Skin epidermis (tissue), 12 donors: ENCODE measurements around the gene MYOCD.

ENCODE experiments used
- H3K27ac ChIP-seq, 21 experiments: fragments of 200-600 bp; sonication (generic) in 11 of 21; one replicate each; pipeline ENCODE4 v1.5.0; 2020; ENCODE audit warnings: mild to moderate bottlenecking in 3 of 21, inconsistent platforms in 2 of 21, moderate library complexity in 2 of 21
- H3K4me3 ChIP-seq, 7 experiments: fragments of 200-600 bp; sonication (generic) in 2 of 7; one replicate each; pipeline ENCODE4 v1.5.0; 2020; ENCODE audit warnings: inconsistent platforms in 2 of 7, mild to moderate bottlenecking in 2 of 7, moderate library complexity in 1 of 7

The MYOCD gene

DNA sequence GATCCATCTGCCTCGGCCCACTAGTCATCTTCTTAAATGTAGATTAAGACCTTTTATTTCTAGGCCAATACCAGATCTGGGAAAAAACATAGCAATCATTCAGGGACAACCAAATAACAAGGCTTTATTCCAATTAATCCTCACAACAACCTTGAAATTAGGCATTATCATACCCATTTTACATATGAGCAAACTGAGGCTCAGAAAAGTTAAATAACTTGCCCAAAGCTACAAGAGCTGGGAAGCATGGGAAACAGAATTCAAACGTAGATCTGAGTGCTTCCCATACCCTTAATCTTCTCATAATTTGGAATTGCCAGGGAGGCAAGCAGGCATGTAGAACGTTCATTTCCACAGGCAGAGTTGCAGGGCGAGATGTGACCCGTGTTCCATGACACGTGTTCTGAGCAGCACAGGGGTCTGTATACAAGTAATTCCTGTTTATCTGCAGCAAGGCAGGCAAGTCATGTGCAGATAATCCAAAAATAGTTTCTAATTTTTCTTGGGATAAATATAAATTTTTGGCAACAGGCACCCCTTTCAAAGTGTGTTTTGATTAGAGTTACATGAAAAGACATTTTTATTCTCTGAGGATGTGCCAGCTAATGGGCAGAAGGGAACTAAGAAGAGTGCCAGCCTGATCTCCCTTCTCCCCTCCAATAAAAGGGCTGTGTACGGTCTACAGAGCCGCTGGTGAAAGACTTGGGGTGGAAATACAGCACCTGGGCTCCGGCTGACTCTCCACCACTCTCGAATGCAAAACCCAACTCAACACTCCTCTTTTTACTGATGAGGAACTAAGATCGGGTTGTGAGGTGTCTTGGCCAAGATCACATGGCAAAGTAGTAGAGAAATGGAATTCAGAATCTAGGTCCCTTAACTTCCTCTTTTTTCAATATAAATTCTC is 27.7 kb upstream of the MYOCD start:
- no peak overlapping the region for H3K27ac ChIP-seq
- H3K4me3 ChIP-seq, result no peak overlapping the region

- no peak overlapping the region for H3K4me3 ChIP-seq
These were observed 25.3 kb upstream of the MYOCD start for GRCh38 chr17:12640364-12640763.

GRCh38 chr17:12641084-12641483 is 24.6 kb upstream of the MYOCD start:
- no peak overlapping the region for H3K4me3 ChIP-seq
- no peak overlapping the region for H3K27ac ChIP-seq

More at GRCh38 chr17:12640364-12640763, 25.3 kb upstream of the MYOCD start:
- H3K27ac ChIP-seq, result no peak overlapping the region

DNA sequence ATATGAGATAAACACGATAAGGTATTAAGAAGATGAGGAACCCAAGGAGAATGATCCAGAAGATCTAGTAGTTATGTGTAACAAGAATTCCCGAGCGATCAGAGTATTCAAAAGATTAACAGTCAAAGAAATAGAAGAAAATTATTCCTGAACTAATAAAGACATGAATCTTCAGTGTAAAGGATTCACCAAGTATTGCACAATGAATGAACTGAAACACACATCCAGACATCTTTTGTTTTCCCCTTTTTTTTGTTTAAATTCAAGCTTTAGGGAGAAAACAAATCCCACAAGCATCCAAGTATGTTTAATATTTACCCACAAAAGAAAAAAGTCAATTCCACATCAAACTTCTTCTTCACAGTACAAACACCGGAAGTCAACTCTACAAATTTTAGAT is 23.7 kb upstream of the MYOCD start:
- Histone ChIP-seq H3K4me3 (no peak overlapping the region), H3K27ac (no peak overlapping the region)

- Histone ChIP-seq H3K4me3 (no peak overlapping the region), H3K27ac (no peak overlapping the region)
These were observed 21.9 kb upstream of the MYOCD start for GRCh38 chr17:12643822-12644221.

GRCh38 chr17:12644623-12645022 is 21.1 kb upstream of the MYOCD start:
- H3K27ac ChIP-seq, result no peak overlapping the region
- no peak overlapping the region for H3K4me3 ChIP-seq

- Histone ChIP-seq H3K27ac (no peak overlapping the region), H3K4me3 (no peak overlapping the region)
These were observed 18.8 kb upstream of the MYOCD start for GRCh38 chr17:12646761-12647422.

DNA sequence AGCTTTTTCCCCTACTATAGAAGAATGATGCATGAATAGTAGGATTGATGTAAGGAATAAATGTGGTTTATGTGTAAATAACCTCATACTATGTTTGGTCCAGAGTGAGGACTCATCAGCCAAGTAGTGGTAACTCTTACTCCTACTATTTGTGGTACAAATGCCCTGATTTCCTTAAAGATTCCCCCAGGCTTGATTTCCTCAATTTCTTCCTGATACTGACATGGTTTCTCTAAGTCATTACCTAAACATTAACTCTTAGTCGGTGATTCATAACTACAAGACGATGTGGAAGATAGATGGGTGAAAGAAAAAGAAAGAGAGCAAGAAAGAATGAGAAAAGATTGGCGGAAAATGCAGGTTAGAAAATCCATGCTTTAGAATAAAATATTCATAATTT is 17.2 kb upstream of the MYOCD start:
- Histone ChIP-seq H3K4me3 (no peak overlapping the region), H3K27ac (no peak overlapping the region)

- no peak overlapping the region for H3K4me3 ChIP-seq
- H3K27ac ChIP-seq, result no peak overlapping the region
These were observed 9.8 kb upstream of the MYOCD start for GRCh38 chr17:12655936-12656335.

GRCh38 chr17:12656354-12656753 is 9.3 kb upstream of the MYOCD start:
- no peak overlapping the region for H3K4me3 ChIP-seq
- no peak overlapping the region for H3K27ac ChIP-seq

GRCh38 chr17:12659500-12659899 is 6.2 kb upstream of the MYOCD start:
- H3K27ac ChIP-seq, result no peak overlapping the region
- no peak overlapping the region for H3K4me3 ChIP-seq

DNA sequence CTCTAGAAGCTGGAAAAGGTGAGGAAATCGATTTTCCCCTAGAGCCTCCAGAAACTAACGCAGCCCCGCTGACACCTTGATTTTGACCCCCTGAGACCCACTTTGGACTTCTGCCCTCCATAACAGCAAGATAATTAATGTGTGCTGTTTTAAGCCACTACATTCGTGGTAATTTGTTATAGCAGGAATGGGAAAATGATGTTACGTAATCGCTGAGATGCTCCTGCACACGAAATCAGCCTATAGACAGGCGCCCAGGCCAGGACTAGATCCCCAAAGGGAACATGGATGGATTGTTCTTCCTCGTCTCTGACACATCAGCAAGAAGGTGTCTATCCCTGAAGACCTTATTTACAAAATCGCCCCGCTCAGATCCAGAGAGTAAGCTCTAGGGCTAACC is 1.4 kb upstream of the MYOCD start:
- Histone ChIP-seq H3K27ac (no peak overlapping the region), H3K4me3 (no peak overlapping the region)

DNA sequence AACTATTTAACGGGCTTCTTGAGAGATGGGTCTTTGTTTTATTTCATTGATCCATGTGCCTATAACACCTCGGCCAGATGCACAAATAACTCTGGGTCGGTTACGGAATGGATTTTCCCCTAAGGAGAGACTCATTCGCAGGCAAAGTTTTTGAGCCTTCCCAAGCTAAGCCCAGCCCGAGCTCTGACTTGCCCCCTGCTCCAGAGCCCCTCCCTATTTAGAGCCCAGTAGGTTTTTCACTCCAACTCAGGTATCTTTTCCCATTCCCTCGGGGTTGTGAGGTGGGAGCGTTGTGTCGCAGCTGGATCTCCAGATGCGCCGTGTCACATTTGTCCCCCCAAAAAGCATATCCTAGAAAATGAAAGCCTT is 812 bp upstream of the MYOCD start:
- Histone ChIP-seq H3K4me3 (peak overlapping the region; percentile 3 to 37 (median 15)), H3K27ac (peak overlapping the region in 1 of 21 experiments; percentile 38)

GRCh38 chr17:12666718-12667117 is 1.0 kb downstream of the MYOCD start:
- Histone ChIP-seq H3K4me3 (no peak overlapping the region), H3K27ac (no peak overlapping the region)

GRCh38 chr17:12667299-12667958 is 1.7 kb downstream of the MYOCD start:
- Histone ChIP-seq H3K4me3 (no peak overlapping the region), H3K27ac (no peak overlapping the region)

DNA sequence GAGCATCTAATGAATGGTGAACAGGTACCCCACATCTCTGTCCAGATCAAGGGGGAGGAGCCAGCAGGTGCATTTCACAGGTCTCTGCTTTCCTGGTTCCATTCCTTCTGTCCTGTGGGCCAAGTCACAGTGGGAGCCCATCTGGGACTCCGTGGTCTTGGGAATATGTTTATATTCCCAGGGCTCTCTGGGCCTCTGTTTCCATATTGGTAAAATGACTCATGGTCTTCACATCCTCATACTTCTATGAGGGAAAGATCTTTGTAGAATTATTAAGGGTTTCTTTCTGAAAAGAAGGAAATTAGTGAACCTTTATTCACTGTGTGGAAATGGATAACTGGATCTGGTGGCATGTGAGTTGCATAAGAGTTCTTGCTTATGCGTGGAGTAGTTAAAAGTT is 6.2 kb downstream of the MYOCD start:
- no peak overlapping the region for H3K4me3 ChIP-seq
- H3K27ac ChIP-seq, result no peak overlapping the region

- Histone ChIP-seq H3K27ac (no peak overlapping the region), H3K4me3 (no peak overlapping the region)
These were observed 7.3 kb downstream of the MYOCD start for GRCh38 chr17:12672947-12673346.

DNA sequence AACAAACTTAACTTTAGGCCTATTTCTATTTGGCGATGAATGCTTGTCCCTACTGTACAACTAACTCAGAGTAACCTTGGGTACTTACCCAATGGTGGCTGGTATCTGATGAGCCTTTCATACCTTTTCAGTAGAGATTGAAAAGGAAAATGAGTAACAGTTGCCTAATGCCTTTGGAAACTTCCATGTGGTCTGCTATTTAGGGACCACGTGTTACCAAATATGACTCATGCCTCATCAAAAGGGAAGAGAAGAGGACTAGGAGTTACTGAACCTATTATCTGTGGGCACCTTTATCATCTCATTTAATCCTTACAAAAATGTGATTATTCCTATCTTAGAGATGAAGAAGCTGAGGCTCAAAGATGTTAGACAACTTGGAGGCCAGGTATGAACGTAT is 8.1 kb downstream of the MYOCD start:
- no peak overlapping the region for H3K27ac ChIP-seq

DNA sequence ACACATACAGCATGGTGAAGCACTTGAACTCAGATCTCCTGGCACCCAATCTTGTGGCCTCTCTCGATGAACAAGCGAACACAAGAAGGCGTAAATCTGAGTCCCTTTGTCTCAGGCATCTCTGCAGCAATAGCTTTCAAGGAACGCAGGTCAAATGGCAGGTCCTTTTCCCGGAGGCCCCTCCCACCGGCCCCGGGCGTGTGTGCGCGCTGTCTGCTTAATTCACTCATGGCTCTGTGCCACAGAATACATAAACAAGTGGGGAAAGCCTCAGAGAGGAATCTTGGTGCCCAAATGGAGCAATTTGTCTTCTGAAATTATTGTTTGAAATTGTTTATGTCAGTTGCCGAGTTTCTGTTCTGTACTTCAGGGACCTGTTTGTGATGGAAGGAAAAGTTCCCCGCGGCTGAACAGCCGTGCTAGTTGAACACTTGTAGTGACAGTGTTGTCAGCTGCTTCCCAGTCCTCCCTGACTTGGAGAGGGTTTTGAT is 14.8 kb downstream of the MYOCD start:
- Histone ChIP-seq H3K4me3 (no peak overlapping the region), H3K27ac (no peak overlapping the region)

More for the DNA sequence above, 8.1 kb downstream of the MYOCD start:
- H3K4me3 ChIP-seq, result no peak overlapping the region

- Histone ChIP-seq H3K4me3 (no peak overlapping the region), H3K27ac (no peak overlapping the region)
These were observed 15.3 kb downstream of the MYOCD start for GRCh38 chr17:12680993-12681392.

DNA sequence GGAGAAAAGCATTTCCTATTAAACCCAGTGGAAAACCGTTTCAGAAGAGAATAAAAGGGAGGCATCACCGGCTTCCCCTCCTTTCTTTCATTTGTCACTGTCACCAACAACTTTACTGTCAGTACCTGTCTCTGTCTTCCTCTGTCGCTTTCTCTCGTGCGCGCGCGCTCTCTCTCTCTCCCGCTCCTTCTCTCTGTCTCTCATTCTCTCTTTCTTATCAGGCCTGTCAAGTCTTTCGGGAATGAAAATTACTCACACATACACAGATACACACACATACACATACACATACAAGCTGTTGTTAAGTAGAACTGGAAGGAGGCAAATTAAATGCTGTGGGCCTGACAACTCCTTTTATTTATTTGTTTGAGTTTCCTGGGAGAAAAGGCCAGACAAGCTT is 17.6 kb downstream of the MYOCD start:
- H3K4me3 ChIP-seq, result no peak overlapping the region
- H3K27ac ChIP-seq, result no peak overlapping the region
